ENCODE data around the gene C15orf61.

GRCh38 chr15:67480741-67481140 is 40.2 kb upstream of the C15orf61 start:
- TF ChIP-seq CTCF (conservative IDR thresholded peaks at IDR 0.05) (no peak), ZFX (IDR thresholded peaks at IDR 0.05) (no peak)

Data from C4-2B (cell line).